HG02610 (cell line): ENCODE results near the gene FOXL1.

Experiments used
- ATAC-seq: cut with Tn5 transposase; IDR thresholded peaks from one replicate; pipeline ENCODE4 v1.9.1; 2021; ENCODE audit warnings: mild to moderate bottlenecking, moderate library complexity; ENCODE audit not compliant: unreplicated experiment

FOXL1 gene

GRCh38 chr16:86604436-86605193, 26.3 kb downstream of the FOXL1 start:
- ATAC-seq: no peak

- no peak for ATAC-seq
These were observed 27.6 kb downstream of the FOXL1 start for GRCh38 chr16:86605950-86606349.

GRCh38 chr16:86608301-86608747, 30.0 kb downstream of the FOXL1 start:
- ATAC-seq: no peak

DNA sequence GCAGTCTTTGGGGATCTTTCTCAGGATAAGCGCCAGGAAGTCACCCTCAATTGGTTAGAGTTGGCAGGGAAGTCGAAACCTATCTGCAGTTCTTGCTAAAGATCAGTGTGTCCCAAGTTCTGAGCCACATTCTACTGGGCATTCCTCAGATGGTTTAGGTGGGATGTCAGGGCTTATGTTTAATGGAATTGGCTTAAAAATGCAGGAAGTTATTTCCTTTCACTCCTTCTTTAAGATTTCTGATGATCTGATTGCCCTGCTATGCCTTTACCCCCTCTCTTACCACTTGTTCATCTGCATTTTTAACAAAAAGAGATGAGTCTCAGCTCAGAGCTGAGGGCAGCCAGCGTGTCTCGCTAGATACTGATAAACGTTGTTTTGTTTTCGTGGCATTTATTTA, 30.8 kb downstream of the FOXL1 start:
- ATAC-seq: no peak

DNA sequence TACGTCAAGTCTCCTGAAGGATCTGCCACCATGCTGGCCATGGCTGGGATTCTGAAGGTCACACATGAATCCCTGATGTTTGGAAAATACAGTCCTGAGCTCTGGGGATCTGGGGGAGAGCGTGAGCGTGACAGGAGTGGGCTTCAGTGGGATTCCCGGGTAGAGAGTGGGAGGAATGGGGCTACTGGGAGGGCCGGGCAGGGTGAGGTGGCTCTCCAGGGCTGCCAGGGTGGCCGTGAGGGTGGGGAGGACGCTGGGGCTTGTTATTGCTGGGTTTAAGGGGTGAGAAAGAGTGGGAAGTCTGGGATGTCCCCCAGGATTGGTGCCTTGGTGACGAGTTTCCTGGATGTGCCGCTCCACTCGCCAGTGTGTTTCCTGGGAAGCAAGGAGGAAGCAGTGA, 31.3 kb downstream of the FOXL1 start:
- ATAC-seq: no peak

GRCh38 chr16:86610779-86611524, 32.6 kb downstream of the FOXL1 start:
- ATAC-seq: no peak

GRCh38 chr16:86611525-86611855, 33.1 kb downstream of the FOXL1 start:
- no peak for ATAC-seq

DNA sequence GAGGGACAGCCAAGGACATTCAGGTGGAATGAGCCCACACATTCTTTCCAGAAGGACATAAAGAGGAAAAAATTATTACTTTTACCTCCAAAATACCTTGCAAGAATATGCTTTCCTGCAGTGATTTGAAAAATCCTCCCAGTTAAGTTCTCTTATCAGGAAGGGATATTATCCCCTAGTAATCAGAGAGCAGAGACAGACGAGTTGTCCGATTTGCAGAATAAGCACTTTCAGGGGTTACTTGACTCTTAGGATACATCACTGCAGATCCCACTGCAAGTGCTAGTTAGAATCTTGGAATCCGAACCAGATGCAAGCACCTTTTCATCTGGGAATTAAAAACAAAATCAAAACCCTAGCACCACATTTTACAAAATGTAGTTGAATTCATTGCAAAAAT, 33.6 kb downstream of the FOXL1 start:
- ATAC-seq: no peak

- ATAC-seq: no peak
These were observed 36.4 kb downstream of the FOXL1 start for GRCh38 chr16:86614699-86615098.

- no peak for ATAC-seq
These were observed 38.6 kb downstream of the FOXL1 start for GRCh38 chr16:86616906-86617305.

GRCh38 chr16:86618431-86619238, 40.3 kb downstream of the FOXL1 start:
- ATAC-seq: no peak

DNA sequence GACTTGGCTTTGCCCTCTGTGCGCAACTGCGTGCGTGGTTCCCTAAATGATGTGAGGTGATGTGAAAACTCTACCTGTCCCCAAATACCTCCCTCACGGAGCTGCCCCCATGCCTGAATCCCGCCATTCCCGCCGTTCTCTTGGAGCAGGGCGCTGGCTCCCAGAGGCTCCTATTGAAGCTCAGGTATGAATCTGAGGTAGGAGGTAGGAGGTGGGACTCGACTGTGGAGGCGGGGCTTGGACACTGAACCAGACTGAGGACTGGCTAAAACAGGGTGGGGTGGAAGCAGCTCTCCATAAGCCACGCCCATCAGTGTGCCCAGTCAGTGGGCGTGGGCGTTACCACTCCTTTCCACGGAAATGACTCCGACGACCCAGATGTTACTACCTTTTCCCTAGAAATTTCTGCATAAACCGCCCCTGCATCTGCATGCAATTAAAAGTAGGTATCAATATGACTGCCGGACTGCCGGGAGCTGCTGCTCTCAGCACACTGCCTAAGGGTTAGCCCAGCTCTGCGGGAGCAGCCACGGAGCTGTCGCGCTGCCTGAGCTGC, 41.0 kb downstream of the FOXL1 start:
- no peak for ATAC-seq

DNA sequence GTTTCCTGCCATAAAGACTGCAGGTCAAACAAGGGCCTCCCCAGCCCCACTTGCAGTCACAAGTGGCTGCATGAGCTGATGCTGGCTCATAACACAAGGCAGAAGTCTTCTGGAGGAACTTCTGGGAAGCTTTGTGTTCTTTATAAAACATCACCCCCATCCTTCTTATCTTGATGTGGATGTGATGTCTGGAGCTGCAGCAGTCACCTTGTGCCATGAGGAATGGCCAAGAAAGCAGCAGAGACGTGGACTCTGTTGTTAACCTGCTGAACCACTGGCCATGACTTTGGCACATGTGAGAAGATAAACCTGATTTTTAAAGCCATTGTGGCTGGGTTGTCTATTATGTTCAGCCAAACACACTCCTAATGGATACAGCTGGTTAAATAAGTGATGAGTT, 41.8 kb downstream of the FOXL1 start:
- no peak for ATAC-seq

DNA sequence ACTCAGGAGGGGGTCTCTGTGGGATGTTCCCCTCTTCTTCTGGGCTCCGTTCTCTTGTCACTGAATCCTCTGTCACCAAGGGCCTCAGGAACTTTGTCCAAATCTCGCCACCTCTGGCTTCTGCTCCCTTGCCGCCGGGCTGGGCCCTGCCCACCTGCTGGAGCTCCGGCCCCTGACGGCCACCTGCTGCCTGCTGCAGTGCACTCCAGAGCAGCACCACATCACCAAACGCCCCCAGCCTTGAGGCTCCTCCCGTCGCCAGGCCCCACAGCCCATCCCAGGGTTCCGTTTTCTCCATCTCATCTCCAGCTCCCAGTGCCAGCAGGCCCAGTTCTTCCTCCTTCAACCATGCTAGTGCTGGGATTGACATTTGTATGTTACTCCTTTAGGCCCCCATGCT, 43.6 kb downstream of the FOXL1 start:
- no peak for ATAC-seq

DNA sequence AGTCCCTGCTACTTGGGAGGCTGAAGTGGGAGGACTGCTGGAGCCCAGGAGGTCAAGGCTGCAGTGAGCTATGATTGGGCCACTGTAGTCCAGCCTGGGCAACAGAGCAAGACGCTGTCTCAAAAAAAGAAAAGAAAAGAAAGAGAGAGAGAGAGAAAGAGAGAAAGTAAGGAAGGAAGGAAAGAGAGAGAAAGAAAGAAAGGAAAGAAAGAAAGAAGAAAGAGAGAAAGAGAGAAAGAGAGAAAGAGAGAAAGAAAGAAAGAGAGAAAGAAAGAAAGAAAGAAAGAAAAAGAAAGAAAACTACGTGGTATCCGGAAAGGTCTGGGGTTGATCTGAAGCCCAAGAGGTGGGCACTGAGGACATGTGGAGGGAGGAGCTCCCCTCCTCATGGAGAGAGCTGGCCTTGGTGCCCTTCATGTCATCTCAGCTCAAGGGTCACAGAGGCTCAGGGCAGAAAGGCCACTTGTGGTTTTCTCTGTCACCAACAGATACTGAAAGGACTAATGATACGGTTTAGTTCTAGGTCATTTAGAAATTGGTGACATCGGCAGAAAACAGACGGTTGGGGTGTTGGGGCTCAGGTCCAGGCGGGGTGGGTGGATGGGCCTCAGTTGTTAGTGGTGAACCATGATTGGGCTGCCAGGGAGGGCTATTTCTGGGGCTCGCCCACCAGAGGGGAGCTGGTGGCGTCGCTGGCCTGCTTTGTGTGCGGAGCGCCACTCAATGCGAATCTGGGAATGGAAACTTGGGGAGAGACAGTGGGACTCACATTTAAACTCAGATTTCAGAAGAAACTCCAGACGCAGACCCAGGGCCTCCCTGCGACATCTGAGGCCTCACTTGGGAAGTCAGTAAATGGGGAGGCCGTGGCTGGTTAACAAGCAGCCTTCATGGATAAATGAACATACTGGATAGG, 44.6 kb downstream of the FOXL1 start:
- ATAC-seq: no peak

DNA sequence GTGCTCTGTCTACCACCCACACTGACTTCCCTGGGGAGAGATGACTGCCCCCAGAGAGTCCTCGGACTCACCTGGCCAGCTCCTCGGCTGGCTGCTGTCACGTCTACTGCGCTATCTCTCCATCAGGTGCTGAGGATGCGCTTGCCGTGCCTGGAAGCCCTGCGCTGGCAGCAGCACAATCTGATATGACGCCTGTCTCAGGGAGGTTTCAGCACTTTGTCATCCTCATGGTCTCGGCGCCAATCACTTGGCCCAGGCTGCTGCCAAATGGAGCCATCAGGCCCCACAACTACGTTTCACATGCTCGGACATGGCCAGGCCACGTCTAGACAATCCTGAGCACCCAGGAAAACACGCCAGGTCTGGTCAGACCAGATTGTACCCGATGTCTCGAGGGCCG, 46.7 kb downstream of the FOXL1 start:
- no peak for ATAC-seq

DNA sequence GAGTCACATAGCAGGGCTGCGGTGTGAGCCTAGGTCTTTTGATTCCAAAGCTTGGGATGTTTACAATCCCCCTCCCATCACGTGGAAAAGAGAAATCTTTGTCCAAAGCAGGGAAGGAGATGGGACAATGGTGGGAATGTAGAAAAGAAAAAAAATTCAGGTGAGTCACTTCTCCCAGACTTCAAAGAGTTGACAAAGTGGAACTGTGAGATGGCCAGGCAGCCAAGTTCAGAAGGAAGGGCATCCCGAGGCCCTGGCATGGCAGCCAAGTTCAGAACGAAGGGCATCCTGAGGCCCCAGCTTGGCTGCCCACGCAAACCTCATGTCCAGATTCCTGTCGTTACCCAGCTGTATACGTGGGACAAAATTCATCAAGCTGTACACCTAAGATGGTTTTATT, 47.5 kb downstream of the FOXL1 start:
- ATAC-seq: no peak

GRCh38 chr16:86626284-86626683, 47.9 kb downstream of the FOXL1 start:
- ATAC-seq: no peak

DNA sequence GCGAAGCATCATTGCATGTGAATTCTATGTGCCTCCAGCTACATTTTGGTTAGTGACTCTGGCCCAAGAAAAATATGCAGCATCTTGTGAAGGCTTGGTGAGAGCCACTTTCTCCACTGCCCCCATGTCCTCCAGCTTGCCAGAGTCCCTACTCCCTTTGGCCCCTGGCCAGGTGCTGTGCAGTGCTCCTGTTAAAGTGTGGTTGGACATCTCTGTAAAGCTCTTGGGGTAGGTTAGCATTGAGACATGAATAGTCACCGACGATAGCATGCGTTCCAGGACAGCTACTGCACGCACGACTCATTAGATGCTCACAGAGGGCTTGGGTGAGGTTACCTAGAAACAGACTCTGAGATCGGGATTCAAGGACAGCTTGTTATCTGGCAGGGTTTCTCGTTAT, 48.6 kb downstream of the FOXL1 start:
- no peak for ATAC-seq

DNA sequence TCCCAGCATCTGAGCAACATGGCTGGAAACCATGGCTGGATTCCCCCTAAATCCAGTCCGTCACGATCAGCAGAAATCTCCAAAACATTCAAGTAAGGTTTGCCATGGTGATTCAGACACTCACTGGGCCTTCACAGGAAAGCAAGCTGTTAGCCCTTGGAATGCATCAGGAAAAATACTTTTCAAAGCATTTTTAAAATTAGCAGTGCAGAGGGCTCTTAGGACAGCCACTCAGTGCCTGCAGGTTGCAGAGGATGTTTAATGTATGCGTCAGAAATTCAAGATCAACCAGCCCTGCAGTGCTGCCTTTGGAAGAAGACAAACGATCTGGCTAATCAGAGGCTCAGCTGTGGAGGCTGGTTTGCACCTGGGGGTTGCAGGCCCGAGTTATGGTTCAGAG, 50.3 kb downstream of the FOXL1 start:
- ATAC-seq: no peak
